Testis (tissue), 3 donors: Measurements from ENCODE around the gene RND1. TPM values are rescaled to one million over a fixed set of nuclear protein-coding genes. Genes with fewer than 3 reads are reported as not detected.
"Not testable (repeated sequence)": the region's sequence is repeated elsewhere in the genome, so short reads cannot be mapped to it uniquely, and the experiment has no call there.

Source experiments
- DNase-seq: peaks from one replicate; pipeline ENCODE4 v3.0.0-alpha.2; 2019
- H3K27ac ChIP-seq, 2 donors: fragments of 200-600 bp; sonication (generic); one replicate each; pipeline ENCODE4 v1.5.1; 2019
- H3K27me3 ChIP-seq: fragments of 200-600 bp; sonication (generic); one replicate; pipeline ENCODE4 v1.5.1; 2019
- H3K36me3 ChIP-seq: fragments of 200-600 bp; sonication (generic); one replicate; pipeline ENCODE4 v1.5.1; 2017; ENCODE audit warnings: low read depth; ENCODE audit errors: missing control alignments
- H3K4me1 ChIP-seq: fragments of 200-600 bp; sonication (generic); one replicate; pipeline ENCODE4 v1.5.1; 2019
- H3K4me3 ChIP-seq, 2 donors: fragments of 200-600 bp; sonication (generic); one replicate each; pipeline ENCODE4 v1.5.1; 2017 to 2019
- H3K9me3 ChIP-seq: fragments of 200-600 bp; sonication (generic); one replicate; pipeline ENCODE4 v1.5.1; 2017
- CTCF ChIP-seq, 3 experiments: fragments of 450-650 bp in 2 of 3; fragments of 200-600 bp in 1 of 3; sonication (generic) in 1 of 3; IDR thresholded peaks; one replicate each; pipeline ENCODE4 v1.5.1; 2016 to 2019; ENCODE audit warnings: antibody characterized with exemption in 3 of 3, mild to moderate bottlenecking in 2 of 3, moderate library complexity in 1 of 3
- POLR2A ChIP-seq: fragments of 450-650 bp; IDR thresholded peaks from one replicate; pipeline ENCODE4 v1.6.1; 2017; ENCODE audit warnings: antibody characterized with exemption, mild to moderate bottlenecking, moderate library complexity
- WGBS, 2 donors: methylation state at CpG; one replicate each; pipeline ENCODE4 v1.1.5; 2018; 5-methylcytosine and 5-hydroxymethylcytosine counted together
- intact Hi-C: fragments of 100-400 bp; cut with DNase I; formaldehyde crosslinking; loops from one replicate; pipeline ENCODE4 v1.15.1; 2023; ENCODE audit warnings: low total_unique reads
- polyA plus RNA-seq: library from polyadenylated mRNA; stranded (reverse); fragments of 350-450 nt; fragmentation: Illumina TruSeq; extraction: RNeasy Lipid Tissue Mini Kit (QIAGEN cat#74804); gene quantifications from one replicate; pipeline ENCODE4 v1.2.3, GENCODE V29; 2014; ENCODE audit warnings: low read depth, low replicate concordance; ENCODE audit not compliant: insufficient read depth
- total RNA-seq, 2 donors: library from RNA; depleted of rRNA; stranded (reverse); fragments of >200 nt; gene quantifications; one replicate each; pipeline ENCODE4 v1.2.3, GENCODE V29; 2016

RND1 gene
- total and polyA plus RNA-seq, 3 donors from 2014 or later, result 0.81 to 1.2 (median 1.1) TPM

- WGBS, 2 donors, result 73 to 76% methylated on average over 6 of the region's 6 CpGs
- TF ChIP-seq POLR2A (no peak), CTCF (IDR thresholded peaks at IDR 0.05) (no peak)
- Histone ChIP-seq H3K27me3 (no peaks in the 10 kb centered on the region), H3K9me3 (no peaks in the 10 kb centered on the region), H3K27ac (no peak overlapping the region), H3K4me1 (no peaks in the 10 kb centered on the region), H3K36me3 (no peaks in the 10 kb centered on the region), H3K4me3 (peak overlapping the region; percentile 54 to 60)
- intact Hi-C loops, result no loop called here
- no peak for DNase-seq
Measured at GRCh38 chr12:48866052-48866711, 512 bp upstream of the RND1 start.

GRCh38 chr12:48863291-48863690 lies 2.4 kb downstream of the RND1 start:
- H3K4me3 ChIP-seq, result no peak overlapping the region
- DNase-seq, result no peak
- intact Hi-C loops, result no loop called here

GRCh38 chr12:48862760-48863159 lies 2.9 kb downstream of the RND1 start:
- Histone ChIP-seq H3K36me3 (no peaks in the 10 kb centered on the region), H3K4me3 (no peak overlapping the region), H3K4me1 (no peaks in the 10 kb centered on the region), H3K27ac (no peak overlapping the region), H3K27me3 (no peaks in the 10 kb centered on the region), H3K9me3 (no peaks in the 10 kb centered on the region)
- intact Hi-C loops, result no loop called here
- WGBS, 2 donors, result 74 to 79% methylated on average over 5 of the region's 5 CpGs
- DNase-seq, result no peak
- TF ChIP-seq POLR2A, result no peak
- TF ChIP-seq CTCF (IDR thresholded peaks at IDR 0.05), result no peak

More at GRCh38 chr12:48863291-48863690, 2.4 kb downstream of the RND1 start:
- Histone ChIP-seq H3K36me3 (no peaks in the 10 kb centered on the region), H3K4me1 (no peaks in the 10 kb centered on the region), H3K9me3 (no peaks in the 10 kb centered on the region), H3K27me3 (no peaks in the 10 kb centered on the region), H3K27ac (no peak overlapping the region)
- no peak for TF ChIP-seq CTCF (IDR thresholded peaks at IDR 0.05)
- no peak for TF ChIP-seq POLR2A
- 81% methylated on average over 4 of the region's 4 CpGs for WGBS, 2 donors

- Histone ChIP-seq H3K27me3 (no peaks in the 10 kb centered on the region), H3K36me3 (no peaks in the 10 kb centered on the region), H3K4me1 (no peaks in the 10 kb centered on the region), H3K27ac (no peak overlapping the region), H3K4me3 (no peak overlapping the region), H3K9me3 (no peaks in the 10 kb centered on the region)
- intact Hi-C loops, result no loop called here
- no peak for DNase-seq
- TF ChIP-seq CTCF (IDR thresholded peaks at IDR 0.05) (no peak), POLR2A (no peak)
- 85 to 96% methylated on average over 2 of the region's 2 CpGs for whole genome bisulfite sequencing, 2 donors
Measured at GRCh38 chr12:48861111-48861510, 4.6 kb downstream of the RND1 start.

GRCh38 chr12:48860236-48860635 lies 5.4 kb downstream of the RND1 start:
- H3K27me3 ChIP-seq, H3K4me1 ChIP-seq, H3K9me3 ChIP-seq, intact Hi-C loops, H3K4me3 ChIP-seq, H3K27ac ChIP-seq, H3K36me3 ChIP-seq, DNase-seq: not testable (repeated sequence)
- WGBS, 2 donors, result 80 to 96% methylated on average over 5 of the region's 5 CpGs
